ENCODE measurements around the gene FOXJ3. TPM values are rescaled to one million over a fixed set of nuclear protein-coding genes. Genes with fewer than 3 reads are reported as not detected.

FOXJ3 gene
- 50.1 and 51.6 TPM in 2 replicates for total RNA-seq

GRCh38 chr1:42335050-42335808 is at the start of gene FOXJ3:
Gene FOXJ3 (minus strand): TSS chr1:42335235. CDS start chr1:42311093, 24,142 bp downstream.
- DNase-seq (ENCODE audit: low spot score): peak; percentile 87

GRCh38 chr1:42381280-42381673 is 46.2 kb upstream of the FOXJ3 start:
- H3K27me3 Mint-ChIP-seq (ENCODE audit: insufficient read depth): peaks cover 25% of the 10 kb centered on the region
- peaks cover 22% of the 10 kb centered on the region for H3K4me1 Mint-ChIP-seq (ENCODE audit: low read depth)
- H3K36me3 Mint-ChIP-seq (ENCODE audit: low read depth): no peaks in the 10 kb centered on the region
- H3K4me3 Mint-ChIP-seq: peak overlapping the region; percentile 77
- H3K9me3 Mint-ChIP-seq: no peaks in the 10 kb centered on the region
- H3K27ac Mint-ChIP-seq: no peak overlapping the region
- DNase-seq (ENCODE audit: low spot score): no peak
- intact Hi-C loops (cut with micrococcal nuclease): loop anchor here (1.0 to 2.0 kb wide), 3 partner anchors 12 to 82 kb away; partner anchors contain the start of genes CCDC30 and FOXJ3

More at GRCh38 chr1:42335050-42335808, at the start of gene FOXJ3:
- no peaks in the 10 kb centered on the region for H3K9me3 Mint-ChIP-seq
- intact Hi-C loops (cut with micrococcal nuclease): loop anchor here (1.0 to 10.0 kb wide), 9 partner anchors 46 to 840 kb away; partner anchors contain the start of genes CCDC30, CFAP57, EBNA1BP2 and PPCS
- peaks cover 47% of the 10 kb centered on the region for H3K4me1 Mint-ChIP-seq (ENCODE audit: low read depth)
- H3K27ac Mint-ChIP-seq: peak within 1 kb of the TSS; percentile 91
- peak within 1 kb of the TSS; percentile 90 for H3K4me3 Mint-ChIP-seq
- no peaks in the 10 kb centered on the region for H3K27me3 Mint-ChIP-seq (ENCODE audit: insufficient read depth)
- no peaks in the 10 kb centered on the region for H3K36me3 Mint-ChIP-seq (ENCODE audit: low read depth)

- intact Hi-C loops (cut with micrococcal nuclease): loop anchor here (1.0 to 2.0 kb wide), 4 partner anchors 13 to 82 kb away; partner anchors contain the start of genes CCDC30, FOXJ3, PPCS and ZMYND12
- peaks cover 25% of the 10 kb centered on the region for H3K27me3 Mint-ChIP-seq (ENCODE audit: insufficient read depth)
- no peaks in the 10 kb centered on the region for H3K9me3 Mint-ChIP-seq
- no peaks in the 10 kb centered on the region for H3K36me3 Mint-ChIP-seq (ENCODE audit: low read depth)
- peak; percentile 53 for DNase-seq (ENCODE audit: low spot score)
- H3K4me1 Mint-ChIP-seq (ENCODE audit: low read depth): peaks cover 22% of the 10 kb centered on the region
- H3K27ac Mint-ChIP-seq: peak within 1 kb of the TSS; percentile 49
- peak within 1 kb of the TSS; percentile 85 for H3K4me3 Mint-ChIP-seq
These were observed 45.7 kb upstream of the FOXJ3 start, which contains the start of gene RIMKLA for GRCh38 chr1:42380586-42381279. Gene RIMKLA (plus strand): TSS chr1:42380792. CDS start chr1:42380935, 143 bp downstream.

- H3K4me3 Mint-ChIP-seq: peak overlapping the region; percentile 85
- intact Hi-C loops (cut with micrococcal nuclease): loop anchor here (1.0 to 2.0 kb wide), 3 partner anchors 45 to 83 kb away; partner anchors contain the start of genes CCDC30, FOXJ3, PPCS and ZMYND12
- no peak for DNase-seq (ENCODE audit: low spot score)
- no peaks in the 10 kb centered on the region for H3K9me3 Mint-ChIP-seq
- peaks cover 18% of the 10 kb centered on the region for H3K4me1 Mint-ChIP-seq (ENCODE audit: low read depth)
- no peak overlapping the region for H3K27ac Mint-ChIP-seq
- H3K27me3 Mint-ChIP-seq (ENCODE audit: insufficient read depth): peaks cover 25% of the 10 kb centered on the region
- no peaks in the 10 kb centered on the region for H3K36me3 Mint-ChIP-seq (ENCODE audit: low read depth)
These were observed 45.0 kb upstream of the FOXJ3 start for GRCh38 chr1:42379794-42380585.

GRCh38 chr1:42372796-42373195 is 37.8 kb upstream of the FOXJ3 start:
- no peak for DNase-seq (ENCODE audit: low spot score)
- no peaks in the 10 kb centered on the region for H3K9me3 Mint-ChIP-seq
- peaks cover 18% of the 10 kb centered on the region for H3K27me3 Mint-ChIP-seq (ENCODE audit: insufficient read depth)
- no peaks in the 10 kb centered on the region for H3K36me3 Mint-ChIP-seq (ENCODE audit: low read depth)
- no peaks in the 10 kb centered on the region for H3K4me1 Mint-ChIP-seq (ENCODE audit: low read depth)
- H3K4me3 Mint-ChIP-seq: no peak overlapping the region
- H3K27ac Mint-ChIP-seq: no peak overlapping the region
- intact Hi-C loops (cut with micrococcal nuclease): no loop called here

GRCh38 chr1:42370876-42371549 is 36.0 kb upstream of the FOXJ3 start:
- Mint-ChIP-seq H3K9me3 (no peaks in the 10 kb centered on the region), H3K27ac (no peak overlapping the region)

GRCh38 chr1:42369471-42369870 is 34.4 kb upstream of the FOXJ3 start:
- H3K4me1 Mint-ChIP-seq (ENCODE audit: low read depth): no peaks in the 10 kb centered on the region
- no peak overlapping the region for H3K4me3 Mint-ChIP-seq
- H3K27ac Mint-ChIP-seq: no peak overlapping the region
- H3K36me3 Mint-ChIP-seq (ENCODE audit: low read depth): no peaks in the 10 kb centered on the region
- H3K9me3 Mint-ChIP-seq: no peaks in the 10 kb centered on the region
- no peak for DNase-seq (ENCODE audit: low spot score)
- intact Hi-C loops (cut with micrococcal nuclease): no loop called here
- peaks cover 15% of the 10 kb centered on the region for H3K27me3 Mint-ChIP-seq (ENCODE audit: insufficient read depth)

More at GRCh38 chr1:42370876-42371549, 36.0 kb upstream of the FOXJ3 start:
- Mint-ChIP-seq H3K4me1 (ENCODE audit: low read depth) (no peaks in the 10 kb centered on the region), H3K27me3 (ENCODE audit: insufficient read depth) (peaks cover 15% of the 10 kb centered on the region), H3K4me3 (no peak overlapping the region), H3K36me3 (ENCODE audit: low read depth) (no peaks in the 10 kb centered on the region)
- DNase-seq (ENCODE audit: low spot score): no peak
- intact Hi-C loops (cut with micrococcal nuclease): no loop called here

GRCh38 chr1:42368096-42368795 is 33.2 kb upstream of the FOXJ3 start:
- Mint-ChIP-seq H3K36me3 (ENCODE audit: low read depth) (no peaks in the 10 kb centered on the region), H3K27me3 (ENCODE audit: insufficient read depth) (peaks cover 17% of the 10 kb centered on the region), H3K4me3 (no peak overlapping the region), H3K4me1 (ENCODE audit: low read depth) (no peaks in the 10 kb centered on the region), H3K27ac (no peak overlapping the region), H3K9me3 (no peaks in the 10 kb centered on the region)
- intact Hi-C loops (cut with micrococcal nuclease): no loop called here
- no peak for DNase-seq (ENCODE audit: low spot score)

GRCh38 chr1:42365118-42365517 is 30.1 kb upstream of the FOXJ3 start:
- no peaks in the 10 kb centered on the region for H3K9me3 Mint-ChIP-seq
- no peak overlapping the region for H3K27ac Mint-ChIP-seq
- intact Hi-C loops (cut with micrococcal nuclease): no loop called here
- no peak overlapping the region for H3K4me3 Mint-ChIP-seq
- H3K27me3 Mint-ChIP-seq (ENCODE audit: insufficient read depth): peaks cover 16% of the 10 kb centered on the region
- no peaks in the 10 kb centered on the region for H3K36me3 Mint-ChIP-seq (ENCODE audit: low read depth)
- no peaks in the 10 kb centered on the region for H3K4me1 Mint-ChIP-seq (ENCODE audit: low read depth)
- DNase-seq (ENCODE audit: low spot score): no peak

- no peaks in the 10 kb centered on the region for H3K36me3 Mint-ChIP-seq (ENCODE audit: low read depth)
- H3K27ac Mint-ChIP-seq: no peak overlapping the region
- H3K9me3 Mint-ChIP-seq: no peaks in the 10 kb centered on the region
- no peak for DNase-seq (ENCODE audit: low spot score)
- intact Hi-C loops (cut with micrococcal nuclease): no loop called here
- H3K4me1 Mint-ChIP-seq (ENCODE audit: low read depth): no peaks in the 10 kb centered on the region
- no peak overlapping the region for H3K4me3 Mint-ChIP-seq
- peaks cover 15% of the 10 kb centered on the region for H3K27me3 Mint-ChIP-seq (ENCODE audit: insufficient read depth)
These were observed 29.5 kb upstream of the FOXJ3 start for GRCh38 chr1:42364542-42364941.

GRCh38 chr1:42364089-42364488 is 29.1 kb upstream of the FOXJ3 start:
- Mint-ChIP-seq H3K27me3 (ENCODE audit: insufficient read depth) (peaks cover 16% of the 10 kb centered on the region), H3K4me3 (no peak overlapping the region), H3K27ac (no peak overlapping the region), H3K9me3 (no peaks in the 10 kb centered on the region), H3K4me1 (ENCODE audit: low read depth) (no peaks in the 10 kb centered on the region), H3K36me3 (ENCODE audit: low read depth) (no peaks in the 10 kb centered on the region)
- no peak for DNase-seq (ENCODE audit: low spot score)
- intact Hi-C loops (cut with micrococcal nuclease): no loop called here
